GM11168 (cell line): ENCODE measurements around the gene ADAMTS18.
"Not testable (repeated sequence)": the region's sequence is repeated elsewhere in the genome, so short reads cannot be mapped to it uniquely, and the experiment has no call there.

Experiments used
- in situ Hi-C: fragments of 300-500 bp; cut with MboI; formaldehyde crosslinking; loops from one replicate; pipeline ENCODE4 v1.12.0; 2022; ENCODE audit warnings: low sequenced_read_pairs; ENCODE audit not compliant: unreplicated experiment

The ADAMTS18 gene

GRCh38 chr16:77434530-77435271 is at the start of gene ADAMTS18:
ADAMTS18 (minus strand) TSS chr16:77435034; CDS start chr16:77434695, 339 bp downstream.
- in situ Hi-C loops = no loop called here

DNA sequence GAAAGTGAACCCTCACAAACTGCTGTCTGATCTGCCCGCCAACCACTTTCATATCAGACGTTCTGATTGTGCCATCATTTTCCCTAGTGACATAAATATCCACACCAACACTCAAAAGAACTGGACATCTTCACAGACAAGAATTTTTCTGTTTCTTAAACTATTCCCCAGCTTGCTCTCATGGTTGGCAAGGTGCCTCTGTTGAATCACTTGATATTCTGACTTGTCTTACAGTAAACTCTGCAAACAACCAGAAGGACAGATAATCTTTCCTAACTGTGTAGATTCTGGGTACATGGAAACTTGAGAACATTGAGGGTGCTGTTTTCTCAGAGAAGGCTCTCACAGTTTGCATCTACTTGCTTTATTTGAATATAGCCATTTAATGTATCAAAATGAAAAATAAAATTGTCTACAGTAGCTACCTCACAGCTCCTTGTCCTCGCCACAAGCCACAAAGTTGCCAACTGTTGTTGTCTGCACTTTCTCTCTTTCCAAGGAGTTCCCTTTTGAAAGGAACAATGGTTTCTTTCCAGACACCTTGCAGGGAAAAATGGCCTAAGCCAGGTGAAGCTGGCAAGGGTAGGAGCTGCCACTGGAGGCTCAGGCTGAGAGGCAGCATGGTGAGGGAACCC is 46.0 kb upstream of the ADAMTS18 start:
- in situ Hi-C loops = no loop called here

DNA sequence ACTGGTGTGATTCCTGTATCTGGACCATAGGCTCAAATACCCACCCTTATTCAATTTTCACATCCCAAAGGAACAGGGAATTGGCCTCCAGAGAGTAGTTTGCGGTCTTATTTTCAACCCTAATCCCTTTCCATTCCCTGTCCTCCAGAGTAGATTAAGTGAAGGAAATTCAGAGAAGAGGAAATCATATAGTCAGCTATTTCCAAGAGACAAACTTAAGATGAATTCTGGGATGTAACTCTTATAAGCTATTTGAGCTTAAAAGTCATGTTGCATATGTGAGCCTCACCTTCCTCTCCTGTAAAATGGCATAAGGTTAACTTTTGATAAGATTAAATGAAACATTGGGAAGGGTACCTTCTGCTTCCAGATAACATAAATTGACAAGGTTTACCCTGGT is 37.4 kb upstream of the ADAMTS18 start:
- in situ Hi-C loops = no loop called here

GRCh38 chr16:77470851-77471250 is 36.0 kb upstream of the ADAMTS18 start:
- in situ Hi-C loops = no loop called here

GRCh38 chr16:77469634-77470033 is 34.8 kb upstream of the ADAMTS18 start:
- in situ Hi-C loops = no loop called here

GRCh38 chr16:77468831-77469230 is 34.0 kb upstream of the ADAMTS18 start:
- in situ Hi-C loops = no loop called here

GRCh38 chr16:77467821-77468335 is 33.0 kb upstream of the ADAMTS18 start:
- in situ Hi-C loops = no loop called here

GRCh38 chr16:77463659-77464058 is 28.8 kb upstream of the ADAMTS18 start:
- in situ Hi-C loops = not testable (repeated sequence)

DNA sequence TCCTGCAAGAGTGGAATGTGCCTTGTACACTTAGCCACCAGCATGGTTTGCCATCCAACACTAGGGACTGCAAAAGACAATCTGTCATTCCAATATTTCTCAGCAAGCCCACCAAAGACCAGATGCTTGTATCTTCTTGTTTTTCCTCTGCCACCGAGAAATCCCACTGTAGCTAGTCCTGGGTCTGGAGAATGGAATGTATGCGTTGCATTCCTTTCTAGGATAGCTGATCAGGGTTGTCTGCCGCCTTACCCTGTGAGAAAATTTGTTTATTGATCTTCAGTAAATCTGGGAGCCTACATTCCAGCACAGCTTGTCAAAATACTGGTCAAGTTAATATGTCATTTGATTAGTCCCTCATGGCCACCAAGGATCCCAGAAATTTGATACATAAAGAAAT is 28.1 kb upstream of the ADAMTS18 start:
- in situ Hi-C loops = no loop called here

DNA sequence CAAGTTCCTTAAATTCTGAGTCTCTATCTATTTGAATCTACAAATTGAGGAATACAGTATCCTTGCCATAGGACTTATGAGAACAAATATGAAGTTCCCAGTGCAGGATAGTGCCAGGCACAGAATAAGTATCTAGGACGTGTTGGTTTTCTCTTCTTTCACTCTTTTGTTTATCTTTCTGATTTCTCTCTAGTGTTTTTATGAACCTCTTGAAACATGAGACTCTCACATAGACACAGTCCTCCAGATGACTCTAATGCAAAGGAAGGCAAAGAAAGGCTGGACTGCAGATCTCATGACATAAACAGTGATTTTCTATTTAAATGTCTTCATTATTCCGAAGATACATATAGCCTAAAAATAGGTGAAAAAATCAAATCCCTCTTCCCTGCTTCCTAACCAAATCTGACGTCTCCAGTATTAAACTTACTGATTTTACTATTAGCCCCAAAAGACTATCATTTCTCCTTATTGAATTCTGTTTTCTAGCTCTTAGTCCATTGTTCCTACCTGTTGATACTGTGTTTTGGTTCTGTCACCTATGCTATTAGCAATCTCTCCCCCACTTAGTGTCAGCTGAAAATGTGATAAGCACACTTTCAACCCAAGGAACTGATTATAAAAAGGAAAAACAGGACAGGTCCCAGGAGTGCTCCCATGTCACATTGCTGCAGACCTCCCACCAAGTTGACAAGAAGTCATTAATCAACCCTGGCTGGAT is 24.9 kb upstream of the ADAMTS18 start:
- in situ Hi-C loops = no loop called here

DNA sequence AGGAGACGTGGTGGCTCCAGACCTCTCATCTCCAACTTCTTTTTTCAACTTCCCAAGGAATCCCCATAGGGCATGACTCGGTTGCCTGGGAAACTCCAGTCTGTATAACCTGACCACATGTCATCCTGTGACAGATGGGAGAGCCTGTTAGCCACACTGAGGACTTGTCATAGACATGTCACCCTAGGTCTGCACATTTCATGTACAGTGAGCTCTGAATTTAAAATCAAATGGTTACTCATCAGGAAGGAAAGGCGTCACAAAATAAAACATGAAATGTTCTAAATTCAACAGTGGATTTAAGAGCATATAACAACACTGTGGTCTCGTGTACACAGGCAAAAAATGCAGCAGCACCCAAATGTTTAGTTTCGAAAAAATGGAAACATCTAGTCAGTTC is 22.2 kb upstream of the ADAMTS18 start:
- in situ Hi-C loops = no loop called here

- in situ Hi-C loops = no loop called here
Observed at GRCh38 chr16:77452243-77452642, 17.4 kb upstream of the ADAMTS18 start.

- in situ Hi-C loops = no loop called here
Observed at GRCh38 chr16:77450790-77451487, 16.1 kb upstream of the ADAMTS18 start.

- in situ Hi-C loops = no loop called here
Observed at GRCh38 chr16:77449208-77449607, 14.4 kb upstream of the ADAMTS18 start.

DNA sequence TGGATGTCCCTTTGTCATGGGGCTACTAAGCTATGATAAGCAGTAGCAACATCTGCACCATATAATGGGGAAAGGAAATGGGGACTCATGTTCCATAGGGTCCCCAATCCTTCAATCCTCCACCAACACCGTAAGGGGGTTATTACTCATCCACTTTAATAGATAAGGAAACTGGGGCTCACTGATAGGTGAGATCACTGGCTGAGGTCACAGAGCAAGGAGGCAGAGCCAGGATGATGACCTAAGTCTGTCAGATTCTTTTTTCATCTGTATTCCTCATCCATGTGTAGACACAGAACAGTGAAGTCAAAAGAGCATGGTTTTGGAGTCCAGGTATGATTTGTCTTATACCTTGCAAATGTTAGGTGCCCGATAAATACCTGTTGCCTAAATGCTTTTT is 10.5 kb upstream of the ADAMTS18 start:
- in situ Hi-C loops = no loop called here

GRCh38 chr16:77444147-77444460 is 9.3 kb upstream of the ADAMTS18 start:
- in situ Hi-C loops = no loop called here

- in situ Hi-C loops = no loop called here
Observed at GRCh38 chr16:77443357-77444146, 8.7 kb upstream of the ADAMTS18 start.

- in situ Hi-C loops = no loop called here
Observed at GRCh38 chr16:77442078-77442477, 7.2 kb upstream of the ADAMTS18 start.

GRCh38 chr16:77439106-77439505 is 4.3 kb upstream of the ADAMTS18 start:
- in situ Hi-C loops = no loop called here

GRCh38 chr16:77437859-77438258 is 3.0 kb upstream of the ADAMTS18 start:
- in situ Hi-C loops = no loop called here
